IPS-18c (cell line): ENCODE results near the gene TNNT2.

ENCODE experiments used
- H3K4me3 ChIP-seq: 2 replicates; pipeline ENCODE4 v1.7.0; 2013; ENCODE audit warnings: low read depth, mild to moderate bottlenecking, low read length, moderate library complexity; ENCODE audit not compliant: insufficient read depth
- H3K9me3 ChIP-seq: one replicate; pipeline ENCODE4 v1.6.1; 2013; ENCODE audit warnings: mild to moderate bottlenecking, low read length, moderate library complexity; ENCODE audit not compliant: control insufficient read depth, insufficient read depth

Gene TNNT2

DNA sequence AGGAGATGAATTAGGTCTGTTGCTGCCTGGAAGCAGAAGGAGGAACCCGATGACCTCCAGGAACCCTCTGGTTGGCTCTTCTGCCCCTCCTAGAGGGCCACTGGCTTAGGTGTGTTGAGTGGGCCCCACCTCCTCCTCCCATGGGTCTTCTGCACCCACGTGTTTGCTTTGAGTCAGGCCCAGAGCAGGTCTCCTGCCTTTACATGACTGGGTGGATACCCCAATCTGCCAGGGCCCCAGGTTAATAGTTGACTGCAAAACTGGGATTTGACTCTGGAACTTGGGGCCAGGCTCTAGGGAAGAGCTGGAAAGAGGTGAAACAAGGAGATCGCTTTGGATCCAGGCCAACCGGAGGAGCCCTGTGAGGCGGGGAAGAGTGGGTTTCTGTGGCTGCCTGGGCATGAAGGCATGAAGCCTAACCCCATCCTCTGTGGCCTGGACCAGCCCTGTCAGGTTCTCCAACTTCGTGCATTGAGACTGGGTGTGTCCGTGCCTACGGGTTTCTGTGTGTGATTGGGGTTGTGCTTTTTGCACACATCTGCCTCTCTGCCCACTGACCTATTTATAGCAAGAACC, 29.4 kb upstream of the TNNT2 start:
- Histone ChIP-seq H3K9me3 (no peaks in the 10 kb centered on the region), H3K4me3 (no peak overlapping the region)

DNA sequence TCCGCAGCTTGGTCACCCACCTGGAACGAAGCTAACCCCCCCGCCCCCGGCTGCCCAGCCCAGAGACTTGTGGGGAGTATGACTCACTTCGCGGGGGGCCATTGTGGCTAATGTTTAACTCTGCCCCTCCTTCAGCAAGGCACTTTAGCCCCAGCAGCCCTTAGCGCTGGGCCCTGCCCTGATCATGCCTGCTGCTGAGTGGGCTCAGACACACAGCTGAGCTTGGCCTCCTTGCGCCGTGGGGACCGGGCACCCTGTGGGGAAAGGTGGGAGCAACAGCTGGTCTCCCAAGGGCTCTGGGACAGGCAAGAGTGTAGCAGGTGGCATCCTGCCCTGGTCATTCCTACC, 28.0 kb upstream of the TNNT2 start:
- Histone ChIP-seq H3K9me3 (no peaks in the 10 kb centered on the region), H3K4me3 (no peak overlapping the region)

- H3K4me3 ChIP-seq = no peak overlapping the region
- H3K9me3 ChIP-seq = no peaks in the 10 kb centered on the region
Observed at GRCh38 chr1:201404722-201405483, 27.4 kb upstream of the TNNT2 start.

GRCh38 chr1:201404055-201404454, 26.6 kb upstream of the TNNT2 start:
- no peak overlapping the region for H3K4me3 ChIP-seq

DNA sequence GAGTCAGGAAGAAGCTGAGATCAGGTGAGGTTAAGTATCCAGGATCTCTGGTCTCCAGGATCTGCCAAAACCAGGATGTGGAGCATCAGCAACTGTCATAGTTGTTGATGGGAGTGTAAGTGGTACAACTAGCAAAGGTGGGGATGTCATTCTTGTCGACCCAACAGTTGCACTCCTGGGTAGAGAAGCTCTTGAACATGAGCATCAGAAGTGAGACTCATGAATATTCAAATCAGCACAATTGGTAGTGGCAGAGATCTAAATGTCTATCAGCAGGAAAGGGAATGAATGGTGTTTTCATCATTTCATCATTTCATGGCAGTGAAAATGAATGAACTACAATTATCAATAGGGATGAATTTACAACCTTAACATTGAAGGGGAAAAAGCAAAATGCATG, 25.9 kb upstream of the TNNT2 start:
- Histone ChIP-seq H3K9me3 (no peaks in the 10 kb centered on the region), H3K4me3 (no peak overlapping the region)

More at GRCh38 chr1:201404055-201404454, 26.6 kb upstream of the TNNT2 start:
- no peaks in the 10 kb centered on the region for H3K9me3 ChIP-seq

- Histone ChIP-seq H3K9me3 (no peaks in the 10 kb centered on the region), H3K4me3 (no peak overlapping the region)
Observed at GRCh38 chr1:201401700-201402099, 24.2 kb upstream of the TNNT2 start.

DNA sequence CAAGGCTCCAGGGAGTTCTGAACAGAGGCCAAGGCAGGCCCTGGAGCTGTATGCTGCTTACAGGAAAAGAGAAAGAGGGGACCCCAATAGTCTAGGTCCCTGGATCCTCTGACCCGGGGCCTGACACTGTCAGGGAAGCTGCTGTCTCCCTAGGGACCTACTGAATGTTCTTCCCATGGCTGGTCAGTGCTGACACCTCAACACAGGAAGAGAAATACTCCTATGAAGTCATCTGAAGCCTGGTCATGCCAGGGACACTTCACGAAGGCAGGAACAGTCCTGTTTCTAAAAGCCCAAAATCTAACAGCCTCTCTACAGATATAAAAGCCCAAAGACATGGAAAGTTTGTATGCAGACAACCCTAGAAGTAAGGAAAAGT, 23.4 kb upstream of the TNNT2 start:
- Histone ChIP-seq H3K4me3 (no peak overlapping the region), H3K9me3 (no peaks in the 10 kb centered on the region)

DNA sequence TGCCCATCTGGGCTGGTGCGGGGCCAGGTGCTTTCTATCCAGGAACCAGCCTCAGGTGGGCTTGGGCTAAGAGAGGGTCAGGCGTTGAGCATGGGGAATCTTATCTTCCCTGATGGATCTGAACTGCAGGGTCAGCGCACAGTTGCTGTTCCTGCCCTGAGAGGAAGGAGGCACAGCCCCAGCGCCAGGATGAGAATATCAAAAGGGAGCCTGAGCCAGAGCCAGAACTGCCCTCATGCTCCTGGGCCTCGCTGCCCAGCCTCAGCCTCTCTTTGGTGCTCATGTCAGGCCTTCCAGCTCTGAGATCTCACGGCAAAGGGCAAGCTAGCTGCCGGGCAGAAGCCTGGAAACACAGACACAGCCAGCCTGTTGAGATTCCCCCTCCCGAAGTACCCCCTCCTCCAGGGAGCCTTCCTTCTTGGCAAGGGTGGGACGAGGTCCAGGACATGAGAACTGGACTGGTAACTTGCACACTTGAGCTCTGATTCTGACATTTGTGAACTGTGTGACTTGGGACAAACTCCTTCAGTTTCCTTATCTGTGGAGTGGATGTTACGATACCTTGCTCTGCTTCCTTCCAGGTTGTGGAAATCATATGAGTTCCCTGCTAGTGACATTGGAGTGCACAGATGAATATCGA, 22.9 kb upstream of the TNNT2 start:
- no peaks in the 10 kb centered on the region for H3K9me3 ChIP-seq
- H3K4me3 ChIP-seq = peak overlapping the region; percentile 65

DNA sequence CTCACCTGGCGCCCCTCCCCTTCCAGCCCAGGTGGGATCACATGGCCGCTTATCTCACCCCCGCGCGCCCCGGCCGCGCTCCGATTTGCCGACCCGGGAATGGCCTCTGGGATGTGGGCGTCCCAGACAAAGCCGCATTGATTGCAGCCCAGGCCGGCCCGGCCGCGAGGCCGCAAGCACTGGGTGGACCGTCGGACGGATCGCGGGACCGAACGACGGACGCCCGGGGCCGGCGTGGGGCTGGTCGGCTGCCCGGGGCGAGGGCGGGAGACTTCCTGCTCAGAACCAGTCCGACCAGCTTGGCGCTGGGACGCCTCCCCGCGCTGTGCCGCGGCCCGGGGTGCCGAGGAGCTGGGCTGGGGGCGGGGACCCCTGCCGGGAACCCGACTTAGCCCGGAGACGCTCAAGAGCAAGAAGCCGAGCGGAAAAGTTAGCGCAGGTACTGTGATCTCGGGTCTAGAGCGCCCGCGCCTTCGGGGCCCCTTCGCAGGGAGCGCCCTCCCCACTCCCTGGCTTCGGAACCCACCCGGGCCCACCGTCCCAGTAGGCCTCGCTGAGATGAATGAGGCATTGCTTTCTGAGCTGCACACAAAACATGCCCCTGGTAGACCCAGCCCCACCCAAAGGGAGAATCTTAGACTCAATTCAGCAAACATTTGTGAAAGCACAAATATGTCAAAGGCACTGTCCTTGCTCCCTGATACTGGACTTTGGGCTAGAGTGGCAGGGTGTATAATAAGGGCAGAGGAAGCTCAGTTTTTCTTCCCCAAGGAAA, 22.1 kb upstream of the TNNT2 start:
- no peaks in the 10 kb centered on the region for H3K9me3 ChIP-seq

GRCh38 chr1:201399018-201399351, 21.5 kb upstream of the TNNT2 start, which contains the start of gene LAD1:
LAD1 (minus strand) TSS chr1:201399324; CDS start chr1:201399306, 18 bp downstream.
- Histone ChIP-seq H3K4me3 (peak within 1 kb of the TSS; percentile 65), H3K9me3 (no peaks in the 10 kb centered on the region)

More for the DNA sequence above, 22.1 kb upstream of the TNNT2 start:
- H3K4me3 ChIP-seq = peak overlapping the region; percentile 65

DNA sequence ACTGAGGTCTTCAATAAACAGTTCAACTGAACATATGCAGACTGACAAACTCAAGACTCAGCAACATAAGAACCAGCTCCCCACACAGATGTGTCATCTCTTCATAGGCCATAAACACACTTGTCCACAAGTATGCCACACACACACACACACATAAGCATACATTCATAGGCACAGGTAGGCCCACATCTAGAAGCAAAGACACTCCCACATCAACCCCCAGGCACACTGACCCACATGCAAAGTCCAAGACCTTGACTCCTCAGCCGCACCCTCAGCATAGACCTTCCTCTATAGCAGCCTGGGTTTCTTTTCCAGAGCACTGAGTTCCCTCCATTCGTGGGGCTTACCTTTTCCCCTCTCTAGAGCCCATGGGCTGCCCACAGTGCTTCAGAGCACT, 20.2 kb upstream of the TNNT2 start:
- H3K9me3 ChIP-seq = no peaks in the 10 kb centered on the region
- H3K4me3 ChIP-seq = no peak overlapping the region

GRCh38 chr1:201396861-201397464, 19.5 kb upstream of the TNNT2 start:
- no peaks in the 10 kb centered on the region for H3K9me3 ChIP-seq
- H3K4me3 ChIP-seq = no peak overlapping the region

DNA sequence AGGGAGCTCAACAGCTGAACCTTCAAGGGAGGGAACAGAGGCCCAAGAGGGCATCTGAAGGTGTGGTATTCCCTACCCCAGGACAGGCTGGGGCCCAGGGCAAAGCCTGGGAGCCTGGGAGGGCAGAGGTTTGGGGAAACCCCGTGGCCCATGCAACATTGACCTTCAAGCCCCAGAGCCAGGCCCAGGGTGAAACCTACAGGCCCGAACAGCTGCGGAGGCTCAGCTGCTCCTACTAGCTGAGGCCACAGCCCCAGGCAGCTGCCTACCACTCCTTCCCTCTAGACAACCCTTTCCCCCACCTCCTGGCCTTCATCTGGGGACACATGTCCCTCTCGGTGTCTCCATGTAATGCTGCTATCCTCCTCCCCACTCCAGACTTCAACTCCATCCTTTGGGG, 18.5 kb upstream of the TNNT2 start:
- Histone ChIP-seq H3K9me3 (no peaks in the 10 kb centered on the region), H3K4me3 (no peak overlapping the region)

DNA sequence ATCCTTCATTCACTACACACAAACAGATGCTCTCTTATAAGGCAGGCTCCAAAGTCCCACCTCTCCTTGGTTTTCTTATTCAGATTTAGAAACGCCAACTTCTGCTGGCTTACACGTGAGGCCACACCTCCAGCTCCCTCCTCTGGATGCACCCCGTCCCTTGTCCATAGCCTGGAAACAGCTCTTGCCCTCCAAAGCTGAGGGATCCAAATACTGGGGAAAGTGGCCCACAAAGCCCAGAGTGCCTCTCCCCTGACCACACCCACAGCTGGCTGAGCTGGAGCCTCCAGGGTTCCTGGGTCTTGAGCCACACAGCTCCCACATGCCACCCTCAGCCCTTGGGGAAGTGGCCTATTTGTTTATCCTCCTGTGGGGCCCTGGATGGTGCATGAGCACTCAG, 17.1 kb upstream of the TNNT2 start:
- no peaks in the 10 kb centered on the region for H3K9me3 ChIP-seq
- no peak overlapping the region for H3K4me3 ChIP-seq

DNA sequence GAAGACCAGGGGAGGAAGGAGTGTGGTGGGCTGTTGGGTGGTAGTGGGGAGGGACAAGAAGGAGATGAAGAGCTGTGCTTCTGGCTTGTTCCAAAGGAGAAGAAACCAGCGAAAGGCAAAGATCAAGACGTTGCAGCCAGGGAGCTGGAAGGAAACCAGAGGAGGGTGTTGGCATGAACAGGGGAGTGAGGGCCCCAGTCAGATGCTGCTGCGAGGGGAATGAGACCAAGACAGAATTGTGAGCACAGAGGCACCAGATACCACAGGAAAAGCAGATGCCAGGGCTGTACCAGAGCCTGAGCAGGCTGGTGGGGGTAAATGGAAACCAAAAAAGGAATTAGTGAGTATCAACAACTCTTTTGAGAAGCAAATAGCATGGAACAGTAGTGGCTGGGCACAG, 15.6 kb upstream of the TNNT2 start:
- no peaks in the 10 kb centered on the region for H3K9me3 ChIP-seq

GRCh38 chr1:201391651-201392511, 14.4 kb upstream of the TNNT2 start:
- Histone ChIP-seq H3K9me3 (no peaks in the 10 kb centered on the region), H3K4me3 (no peak overlapping the region)

More for the DNA sequence above, 15.6 kb upstream of the TNNT2 start:
- no peak overlapping the region for H3K4me3 ChIP-seq

DNA sequence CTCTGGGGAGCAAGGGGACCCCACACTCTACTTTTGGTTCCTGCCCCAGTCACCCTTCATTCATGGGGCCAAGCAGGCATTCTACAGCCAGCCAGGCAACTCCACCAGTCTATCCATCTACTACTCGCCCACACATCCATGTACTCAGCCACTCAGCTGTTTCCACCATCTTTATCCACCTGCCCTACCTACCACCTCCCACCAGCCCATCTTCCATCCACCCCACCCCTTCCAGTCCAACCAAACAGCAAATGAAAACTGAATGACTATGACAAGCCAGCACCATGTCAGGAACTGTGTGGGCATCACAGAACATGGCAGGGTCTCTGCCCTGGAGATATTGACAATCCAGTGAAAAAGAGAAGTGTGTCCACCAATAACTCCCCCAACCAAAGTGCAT, 13.7 kb upstream of the TNNT2 start:
- no peak overlapping the region for H3K4me3 ChIP-seq
- no peaks in the 10 kb centered on the region for H3K9me3 ChIP-seq
